Activated CD8-positive, alpha-beta T cell treated with anti-CD3 and anti-CD28 coated beads for 36 hours (primary cell): ENCODE data around the gene MACC1. TPM values are rescaled to one million over a fixed set of nuclear protein-coding genes. Genes with fewer than 3 reads are reported as not detected.

Experiments used
- ATAC-seq: fragments of 200-7000 bp; cut with Tn5 transposase; one replicate; pipeline ENCODE4 v1.10.0; 2021; ENCODE audit warnings: mild to moderate bottlenecking, moderate library complexity
- CTCF ChIA-PET: fragments of 350-600 bp; sonication (Branson Sonifier 250); formaldehyde crosslinking; loops from one replicate; lab custom pipeline; 2021; ENCODE audit warnings: antibody characterized with exemption; lab: Charles Lee
- POLR2A ChIA-PET: fragments of 350-600 bp; sonication (Branson Sonifier 250); formaldehyde crosslinking; loops from one replicate; lab custom pipeline; 2021; ENCODE audit warnings: antibody characterized with exemption; lab: Charles Lee
- DNase-seq: peaks from one replicate; pipeline ENCODE4 v3.0.0-alpha.2; 2020
- H3K27ac Mint-ChIP-seq: one replicate; pipeline ENCODE4 v1.8.0; 2021; ENCODE audit warnings: mild to moderate bottlenecking, mixed read lengths
- H3K27me3 Mint-ChIP-seq: one replicate; pipeline ENCODE4 v1.8.0; 2021; ENCODE audit warnings: mixed read lengths
- H3K36me3 Mint-ChIP-seq: one replicate; pipeline ENCODE4 v1.8.0; 2021; ENCODE audit warnings: low read depth, mixed read lengths
- H3K4me1 Mint-ChIP-seq: one replicate; pipeline ENCODE4 v1.8.0; 2021; ENCODE audit warnings: low read depth, mixed read lengths
- H3K4me3 Mint-ChIP-seq: one replicate; pipeline ENCODE4 v1.8.0; 2021; ENCODE audit warnings: mild to moderate bottlenecking, moderate library complexity, mixed read lengths
- H3K9me3 Mint-ChIP-seq: one replicate; pipeline ENCODE4 v1.8.0; 2021; ENCODE audit warnings: mixed read lengths
- intact Hi-C: fragments of 100-400 bp; cut with micrococcal nuclease; formaldehyde crosslinking; loops from one replicate; pipeline ENCODE4 v1.10.0; 2022
- total RNA-seq, 2 experiments: library from RNA; stranded (reverse); gene quantifications; one replicate each; pipeline ENCODE4 v1.2.3, GENCODE V29; 2021
- TF ChIP-seq, protein P1 (sequence below): fragments of 200-600 bp; IDR thresholded peaks from one replicate; pipeline ENCODE4 v1.8.0; 2022; ENCODE audit warnings: antibody characterized with exemption, mild to moderate bottlenecking

MACC1 gene
- total RNA-seq, 2 experiments from 2014 or later, result 0.14 to 0.38 TPM

- no peak for DNase-seq
- H3K4me3 Mint-ChIP-seq, result no peak overlapping the region
- no peak overlapping the region for H3K27ac Mint-ChIP-seq
- no peaks in the 10 kb centered on the region for H3K36me3 Mint-ChIP-seq
- TF ChIP-seq, protein P1, sequence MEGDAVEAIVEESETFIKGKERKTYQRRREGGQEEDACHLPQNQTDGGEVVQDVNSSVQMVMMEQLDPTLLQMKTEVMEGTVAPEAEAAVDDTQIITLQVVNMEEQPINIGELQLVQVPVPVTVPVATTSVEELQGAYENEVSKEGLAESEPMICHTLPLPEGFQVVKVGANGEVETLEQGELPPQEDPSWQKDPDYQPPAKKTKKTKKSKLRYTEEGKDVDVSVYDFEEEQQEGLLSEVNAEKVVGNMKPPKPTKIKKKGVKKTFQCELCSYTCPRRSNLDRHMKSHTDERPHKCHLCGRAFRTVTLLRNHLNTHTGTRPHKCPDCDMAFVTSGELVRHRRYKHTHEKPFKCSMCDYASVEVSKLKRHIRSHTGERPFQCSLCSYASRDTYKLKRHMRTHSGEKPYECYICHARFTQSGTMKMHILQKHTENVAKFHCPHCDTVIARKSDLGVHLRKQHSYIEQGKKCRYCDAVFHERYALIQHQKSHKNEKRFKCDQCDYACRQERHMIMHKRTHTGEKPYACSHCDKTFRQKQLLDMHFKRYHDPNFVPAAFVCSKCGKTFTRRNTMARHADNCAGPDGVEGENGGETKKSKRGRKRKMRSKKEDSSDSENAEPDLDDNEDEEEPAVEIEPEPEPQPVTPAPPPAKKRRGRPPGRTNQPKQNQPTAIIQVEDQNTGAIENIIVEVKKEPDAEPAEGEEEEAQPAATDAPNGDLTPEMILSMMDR, result no peak
- intact Hi-C loops, result no loop called here
- CTCF ChIA-PET, result no interaction called here
- H3K27me3 Mint-ChIP-seq, result no peaks in the 10 kb centered on the region
- H3K9me3 Mint-ChIP-seq, result no peaks in the 10 kb centered on the region
- no peaks in the 10 kb centered on the region for H3K4me1 Mint-ChIP-seq
- POLR2A ChIA-PET, result no interaction called here
- ATAC-seq, result no peak
These were observed 65.3 kb downstream of the MACC1 start for GRCh38 chr7:20151708-20152456.

- ATAC-seq (no peak), DNase-seq (no peak)
- Mint-ChIP-seq H3K27ac (no peak overlapping the region), H3K27me3 (no peaks in the 10 kb centered on the region), H3K4me3 (no peak overlapping the region), H3K4me1 (no peaks in the 10 kb centered on the region), H3K9me3 (no peaks in the 10 kb centered on the region), H3K36me3 (no peaks in the 10 kb centered on the region)
- TF ChIP-seq, protein P1, result no peak
- ChIA-PET POLR2A (no interaction called here), CTCF (no interaction called here)
- intact Hi-C loops, result no loop called here
These were observed 70.7 kb downstream of the MACC1 start for GRCh38 chr7:20146451-20146850.

GRCh38 chr7:20144801-20145200 lies 72.4 kb downstream of the MACC1 start:
- H3K27ac Mint-ChIP-seq, result no peak overlapping the region
- TF ChIP-seq, protein P1, result no peak
- no peaks in the 10 kb centered on the region for H3K36me3 Mint-ChIP-seq
- ChIA-PET POLR2A (no interaction called here), CTCF (no interaction called here)
- H3K9me3 Mint-ChIP-seq, result no peaks in the 10 kb centered on the region
- intact Hi-C loops, result no loop called here
- no peaks in the 10 kb centered on the region for H3K4me1 Mint-ChIP-seq
- ATAC-seq (no peak), DNase-seq (no peak)
- no peak overlapping the region for H3K4me3 Mint-ChIP-seq
- H3K27me3 Mint-ChIP-seq, result no peaks in the 10 kb centered on the region

DNA sequence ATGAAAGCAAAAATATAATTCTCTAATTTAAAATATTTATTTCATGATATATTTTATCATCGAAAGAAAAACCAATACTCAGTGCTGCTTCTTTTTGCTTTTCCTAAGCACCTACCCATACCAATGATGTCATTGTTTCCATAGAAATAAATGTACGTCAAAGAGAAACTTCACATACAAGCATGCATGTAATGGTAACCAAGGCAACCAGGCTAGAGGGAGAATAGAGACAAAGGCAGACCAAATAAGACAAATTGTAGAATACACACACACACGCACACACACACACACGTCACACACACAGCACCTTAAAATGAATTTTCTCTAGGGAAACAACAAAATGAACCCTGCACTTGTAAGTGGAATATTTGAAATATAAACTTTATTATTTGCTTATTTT lies 75.5 kb downstream of the MACC1 start:
- DNase-seq (no peak), ATAC-seq (no peak)
- ChIA-PET CTCF (no interaction called here), POLR2A (no interaction called here)
- Mint-ChIP-seq H3K27ac (no peak overlapping the region), H3K9me3 (no peaks in the 10 kb centered on the region), H3K27me3 (no peaks in the 10 kb centered on the region), H3K4me3 (no peak overlapping the region), H3K36me3 (no peaks in the 10 kb centered on the region), H3K4me1 (no peaks in the 10 kb centered on the region)
- intact Hi-C loops, result no loop called here
- TF ChIP-seq, protein P1, result no peak

GRCh38 chr7:20141002-20141345 lies 76.2 kb downstream of the MACC1 start:
- no peak overlapping the region for H3K4me3 Mint-ChIP-seq
- no peak for ATAC-seq
- H3K9me3 Mint-ChIP-seq, result no peaks in the 10 kb centered on the region
- POLR2A ChIA-PET, result no interaction called here
- CTCF ChIA-PET, result no interaction called here
- intact Hi-C loops, result no loop called here
- TF ChIP-seq, protein P1, result no peak
- H3K36me3 Mint-ChIP-seq, result no peaks in the 10 kb centered on the region
- H3K4me1 Mint-ChIP-seq, result no peaks in the 10 kb centered on the region
- no peak overlapping the region for H3K27ac Mint-ChIP-seq
- no peaks in the 10 kb centered on the region for H3K27me3 Mint-ChIP-seq
- no peak for DNase-seq
